ENCODE measurements around the gene ARMH4. TPM values are rescaled to one million over a fixed set of nuclear protein-coding genes. Genes with fewer than 3 reads are reported as not detected.

ARMH4 gene
- total RNA-seq, 1 donor from 2014 or later: 3.4 TPM

- DNase-seq (ENCODE audit: low spot score): no peak
Observed at GRCh38 chr14:58055497-58056010, 96.5 kb downstream of the ARMH4 start.

- no peak for DNase-seq (ENCODE audit: low spot score)
Observed at GRCh38 chr14:58054100-58054499, 97.9 kb downstream of the ARMH4 start.

GRCh38 chr14:58048219-58048618 is 103.8 kb downstream of the ARMH4 start:
- DNase-seq (ENCODE audit: low spot score): no peak

GRCh38 chr14:58027904-58028303 is 124.1 kb downstream of the ARMH4 start:
- no peak for DNase-seq (ENCODE audit: low spot score)

- no peak for DNase-seq (ENCODE audit: low spot score)
Observed at GRCh38 chr14:58026967-58027366, 125.0 kb downstream of the ARMH4 start.

DNA sequence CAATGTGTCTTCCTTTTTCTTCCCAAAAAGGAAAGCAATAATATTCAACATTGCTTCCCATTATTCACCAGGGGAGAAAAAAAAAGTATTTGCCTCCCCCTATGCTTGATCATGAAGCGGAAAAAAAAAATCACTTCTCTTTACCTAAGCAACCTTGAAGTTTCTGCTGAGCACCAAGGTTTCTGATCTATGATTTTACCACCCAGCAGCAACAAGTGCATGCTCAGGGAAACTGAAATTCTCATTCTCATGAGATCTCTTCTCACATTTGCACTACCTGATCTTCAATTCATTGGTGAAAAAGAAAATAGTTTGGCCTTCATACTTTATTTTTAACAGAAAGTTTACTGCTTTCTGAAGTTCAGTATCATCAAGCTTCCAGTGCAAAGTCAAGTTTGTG is 125.8 kb downstream of the ARMH4 start:
- DNase-seq (ENCODE audit: low spot score): no peak

- no peak for DNase-seq (ENCODE audit: low spot score)
Observed at GRCh38 chr14:58014778-58015177, 137.2 kb downstream of the ARMH4 start.

- no peak for DNase-seq (ENCODE audit: low spot score)
Observed at GRCh38 chr14:58002618-58003017, 149.4 kb downstream of the ARMH4 start.

- DNase-seq (ENCODE audit: low spot score): no peak
Observed at GRCh38 chr14:57999979-58000378, 152.0 kb downstream of the ARMH4 start.

DNA sequence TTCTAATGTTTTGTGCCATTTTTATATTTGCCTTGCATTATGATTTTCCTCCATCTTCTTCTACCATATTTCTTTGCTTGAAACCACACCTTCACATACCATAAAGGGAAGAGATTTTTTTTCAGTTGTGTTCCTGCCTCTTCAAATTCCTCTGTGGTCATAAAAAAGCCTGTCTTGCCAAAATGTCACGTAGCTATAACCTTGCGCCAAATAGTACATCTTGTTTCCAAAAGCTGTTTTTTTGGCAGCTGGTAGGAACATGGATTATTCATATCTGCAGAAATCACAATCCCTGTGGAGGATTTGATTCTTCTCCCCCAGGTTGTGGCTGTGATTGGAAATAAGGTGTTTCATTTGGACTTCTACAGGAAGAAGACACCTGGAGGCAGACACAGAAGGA is 152.5 kb downstream of the ARMH4 start:
- DNase-seq (ENCODE audit: low spot score): no peak

DNA sequence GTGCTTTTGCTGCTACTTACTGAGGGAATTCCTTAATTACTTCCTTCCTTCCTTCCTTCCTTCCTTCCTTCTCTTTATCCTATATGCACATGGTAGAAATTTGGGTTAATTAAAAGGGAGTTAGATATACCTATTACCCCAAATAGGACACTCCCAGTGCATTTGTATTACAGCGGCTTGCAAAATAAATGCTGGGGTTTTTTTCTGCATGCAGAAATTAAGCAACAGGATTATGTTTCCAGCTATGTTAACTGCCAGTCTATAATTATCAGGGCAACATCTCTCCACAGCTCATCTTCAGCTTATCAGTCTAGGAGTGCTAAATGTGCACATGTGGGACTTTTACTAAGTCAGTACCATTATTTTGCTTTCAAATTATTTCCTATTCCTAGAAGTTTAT is 153.2 kb downstream of the ARMH4 start:
- no peak for DNase-seq (ENCODE audit: low spot score)

GRCh38 chr14:57991353-57991752 is 160.7 kb downstream of the ARMH4 start:
- DNase-seq (ENCODE audit: low spot score): no peak

DNA sequence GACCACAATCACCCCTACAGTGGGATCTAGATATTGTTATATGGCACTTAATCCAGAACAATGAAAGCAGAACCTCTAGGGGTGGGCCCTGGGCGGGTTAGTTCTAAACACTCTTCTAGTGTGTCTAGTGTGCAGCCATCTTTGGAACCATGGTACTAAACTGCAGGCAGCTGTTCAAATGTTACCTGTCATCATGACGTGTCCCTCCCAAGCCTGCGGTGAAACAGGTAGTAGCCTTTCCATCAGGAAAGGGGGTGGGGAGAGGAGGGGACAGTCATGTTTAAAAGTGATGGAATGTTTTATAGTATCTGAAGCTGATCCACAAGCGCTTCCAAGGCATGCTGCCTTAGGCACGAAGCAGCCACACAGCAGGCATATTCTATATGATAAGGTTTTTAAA is 163.6 kb downstream of the ARMH4 start:
- no peak for DNase-seq (ENCODE audit: low spot score)

- no peak for DNase-seq (ENCODE audit: low spot score)
Observed at GRCh38 chr14:57987596-57988300, 164.3 kb downstream of the ARMH4 start.

DNA sequence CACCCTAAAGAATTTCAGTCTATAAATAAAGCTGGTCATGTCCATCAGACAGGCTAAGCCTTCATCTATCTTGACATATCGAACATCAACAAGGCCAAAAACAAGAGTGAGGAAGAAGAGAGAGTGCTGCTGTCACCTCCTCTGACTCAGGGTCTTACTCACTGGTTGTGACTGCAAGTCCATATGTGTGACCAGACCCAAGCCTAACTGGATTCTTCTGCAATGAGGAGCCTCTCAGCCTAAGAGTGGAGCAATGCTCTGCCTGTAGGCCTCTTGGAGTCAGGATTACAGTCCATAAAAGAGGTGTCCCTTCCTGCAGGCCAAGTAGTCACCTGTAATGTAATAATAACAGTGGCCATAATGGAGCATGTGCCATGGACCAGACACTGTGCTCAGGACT is 165.0 kb downstream of the ARMH4 start:
- DNase-seq (ENCODE audit: low spot score): no peak

DNA sequence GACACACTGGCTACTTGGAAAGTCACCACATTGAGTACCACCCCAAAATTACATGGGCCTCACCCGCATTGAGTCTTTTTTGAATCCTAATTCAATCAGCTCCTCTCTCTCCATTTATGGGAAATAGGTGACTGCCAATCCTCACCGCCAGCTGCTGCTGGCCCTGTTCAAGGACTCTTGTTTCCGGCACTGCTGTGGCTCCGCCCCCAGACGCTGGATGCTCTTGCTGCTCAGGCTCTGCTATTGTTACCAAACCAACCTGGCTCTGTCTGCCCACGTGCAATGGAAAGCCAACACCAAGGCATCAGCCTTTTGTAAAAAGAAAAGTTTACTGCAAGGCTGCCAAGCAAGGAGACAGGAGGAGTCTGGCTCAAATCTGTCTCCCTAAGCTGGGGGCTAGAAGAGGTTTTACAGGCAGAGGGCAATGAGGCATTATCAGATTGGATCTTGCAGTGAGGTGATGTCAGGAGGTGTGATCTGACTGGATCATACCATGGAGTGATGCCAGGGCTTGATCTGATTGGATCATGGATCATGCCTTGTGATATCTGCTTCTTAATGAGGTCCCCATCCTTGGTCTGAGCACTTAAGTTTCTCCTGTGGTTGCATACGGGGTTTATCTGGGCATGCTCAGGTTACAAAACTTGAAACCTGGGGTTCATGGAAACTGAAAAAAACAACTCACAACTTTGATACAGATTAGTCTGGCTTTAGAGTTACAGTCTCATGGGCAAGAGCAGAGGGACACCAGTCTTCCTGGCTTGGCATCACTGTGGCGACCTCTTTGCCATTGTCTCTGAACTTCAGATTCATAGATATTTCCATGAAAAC is 169.0 kb downstream of the ARMH4 start:
- no peak for DNase-seq (ENCODE audit: low spot score)

GRCh38 chr14:57981817-57982560 is 170.0 kb downstream of the ARMH4 start:
- DNase-seq (ENCODE audit: low spot score): no peak

DNA sequence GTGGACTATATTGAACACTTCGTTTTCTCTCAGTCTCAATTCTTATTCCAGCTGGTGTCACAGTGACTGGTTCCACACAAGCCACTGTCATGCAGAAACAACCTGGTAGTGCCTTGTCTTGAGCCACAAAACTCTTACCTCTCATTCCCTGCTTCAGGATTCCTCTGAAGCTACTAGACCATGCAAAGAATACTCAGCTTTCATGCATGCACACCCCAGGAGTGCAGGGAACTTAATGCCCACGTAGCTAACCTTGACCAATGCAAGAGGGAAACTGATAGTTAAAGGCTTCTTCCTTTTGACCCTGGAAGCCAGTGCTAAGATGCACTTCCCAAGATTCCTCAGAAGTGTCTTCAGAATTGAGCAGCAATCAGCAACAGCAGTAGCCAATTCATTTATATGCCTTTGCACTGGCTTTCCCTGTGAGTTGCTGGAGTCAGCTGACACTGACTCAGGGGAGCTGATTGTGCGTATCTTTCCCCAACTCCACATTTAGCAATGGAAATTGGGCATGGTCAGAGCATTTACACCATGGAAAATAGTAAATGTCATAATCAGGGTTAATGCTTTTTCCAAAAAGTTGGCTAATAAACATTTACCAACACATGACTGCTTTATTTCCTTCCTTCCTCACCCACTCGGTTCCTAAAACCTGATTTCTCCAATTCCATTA is 172.5 kb downstream of the ARMH4 start:
- DNase-seq (ENCODE audit: low spot score): no peak

- DNase-seq (ENCODE audit: low spot score): no peak
Observed at GRCh38 chr14:57976701-57977100, 175.3 kb downstream of the ARMH4 start.

DNA sequence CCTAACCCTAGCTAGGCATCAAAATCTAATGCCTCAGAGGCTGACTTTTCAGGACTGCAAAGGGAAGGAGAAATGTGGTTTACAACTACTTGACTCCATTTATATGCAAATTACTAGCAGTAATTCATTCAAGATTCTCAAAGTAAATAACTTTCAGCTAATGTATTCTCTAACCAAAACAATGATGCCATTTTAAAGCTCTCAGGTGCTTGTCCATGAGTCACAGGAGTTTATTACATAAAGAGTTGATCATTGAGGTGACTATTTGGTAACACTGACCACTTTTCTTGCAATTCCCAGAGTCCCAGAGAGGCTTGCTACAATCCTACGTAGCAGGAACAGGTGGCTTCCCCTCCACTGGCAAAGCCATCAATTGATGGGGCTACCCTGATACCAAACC is 177.1 kb downstream of the ARMH4 start:
- DNase-seq (ENCODE audit: low spot score): no peak

DNA sequence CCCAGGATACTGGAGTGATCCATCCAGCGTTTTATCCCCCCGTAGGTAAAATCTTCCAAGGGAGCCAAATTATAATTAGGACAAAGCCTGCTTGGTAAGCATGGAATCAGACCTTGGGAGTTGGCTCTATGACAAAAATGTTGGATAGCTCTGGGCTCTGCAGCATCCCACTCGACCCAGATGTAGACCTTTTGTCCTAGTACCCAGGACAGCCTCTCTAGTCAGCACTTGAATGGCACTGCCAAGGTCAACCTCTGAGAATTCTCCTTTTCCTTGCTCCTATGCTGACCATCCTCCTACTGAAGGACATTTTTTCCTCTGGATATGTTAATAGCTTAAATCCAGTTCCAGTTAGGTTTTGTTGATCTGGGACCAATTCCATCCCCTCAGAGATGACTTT is 181.4 kb downstream of the ARMH4 start:
- DNase-seq (ENCODE audit: low spot score): no peak
